H1 (cell line): ENCODE measurements around the gene KCTD19. TPM values are rescaled to one million over a fixed set of nuclear protein-coding genes. Genes with fewer than 3 reads are reported as not detected.
A peak's percentile ranks its signal among the peaks of the same experiment; 100 is the strongest.

Experiments
- CTCF ChIA-PET: fragments of 300-600 bp; sonication (Branson Sonifier 250); formaldehyde crosslinking; loops from one replicate; lab custom pipeline; 2021; ENCODE audit not compliant: partially characterized antibody; lab: Charles Lee
- POLR2A ChIA-PET: fragments of 300-600 bp; sonication (Branson Sonifier 250); formaldehyde crosslinking; loops from one replicate; lab custom pipeline; 2021; ENCODE audit warnings: inconsistent platforms; ENCODE audit not compliant: partially characterized antibody; lab: Charles Lee
- DNase-seq, 2 experiments: peaks; one replicate each; pipeline versions ENCODE4 v3.0.0 to v3.0.0-alpha.2; 2010 to 2022; ENCODE audit warnings: low spot score in 2 of 2, low read depth in 1 of 2, mixed read lengths in 1 of 2
- FAIRE-seq: peaks from 2 replicates; lab custom pipeline; 2011; peaks lifted over from hg19 to GRCh38; lab: Jason Lieb, UNC
- H2AFZ ChIP-seq: 2 replicates; pipeline ENCODE4 v1.8.1; 2012; ENCODE audit warnings: low read length, inconsistent platforms
- H2AK5ac ChIP-seq: 2 replicates; pipeline ENCODE4 v1.6.1; 2013; ENCODE audit warnings: low read depth, low read length
- H2BK120ac ChIP-seq: replicated peaks from 2 replicates; pipeline ENCODE3; 2013; ENCODE audit warnings: low read depth, low read length, inconsistent platforms
- H2BK12ac ChIP-seq: 2 replicates; pipeline ENCODE4 v1.6.1; 2013; ENCODE audit warnings: low read depth, low read length
- H2BK15ac ChIP-seq: 2 replicates; pipeline ENCODE4 v1.6.1; 2013; ENCODE audit warnings: low read length
- H2BK20ac ChIP-seq: 2 replicates; pipeline ENCODE4 v1.6.1; 2013; ENCODE audit warnings: low read length
- H2BK5ac ChIP-seq: 2 replicates; pipeline ENCODE4 v1.6.1; 2013; ENCODE audit warnings: low read depth, low read length
- H3K14ac ChIP-seq: 2 replicates; pipeline ENCODE4 v1.6.1; 2013; ENCODE audit warnings: inconsistent platforms; ENCODE audit not compliant: insufficient read length
- H3K18ac ChIP-seq: 2 replicates; pipeline ENCODE4 v1.6.1; 2013; ENCODE audit warnings: low read length; ENCODE audit errors: extremely low read depth
- H3K23ac ChIP-seq: 2 replicates; pipeline ENCODE4 v1.6.1; 2013; ENCODE audit warnings: inconsistent platforms; ENCODE audit not compliant: insufficient read length
- H3K23me2 ChIP-seq: 2 replicates; pipeline ENCODE4 v1.6.1; 2013; ENCODE audit warnings: low read depth, low read length
- H3K27ac ChIP-seq: 2 replicates; pipeline ENCODE4 v1.6.1; 2011; ENCODE audit warnings: low read depth, low read length, inconsistent platforms
- H3K27me3 ChIP-seq, 4 experiments: replicated peaks in 1 of 4; 1 replicate in 1 of 4; 2 replicates in 3 of 4; pipeline versions ENCODE4 v1.6.1 to v1.8.1; 2011 to 2013; ENCODE audit warnings: low read length in 3 of 4, mild to moderate bottlenecking in 3 of 4, inconsistent platforms in 2 of 4, mixed read lengths in 2 of 4, moderate library complexity in 1 of 4; ENCODE audit not compliant: control insufficient read depth in 3 of 4, insufficient read depth in 3 of 4; ENCODE audit errors: extremely low read depth in 1 of 4
- H3K36me3 ChIP-seq, 4 experiments: 2 replicates each; pipeline versions ENCODE4 v1.6.1 to v1.8.1; 2011 to 2013; ENCODE audit warnings: mild to moderate bottlenecking in 4 of 4, low read length in 3 of 4, moderate library complexity in 2 of 4, control low read depth in 1 of 4, inconsistent platforms in 1 of 4; ENCODE audit not compliant: insufficient read depth in 4 of 4, control insufficient read depth in 2 of 4
- H3K4ac ChIP-seq: replicated peaks from 2 replicates; pipeline ENCODE3; 2013; ENCODE audit warnings: low read length, low read depth, mixed read lengths, inconsistent platforms; ENCODE audit not compliant: insufficient read length
- H3K4me1 ChIP-seq, 4 experiments: replicated peaks in 1 of 4; 1 replicate in 1 of 4; 2 replicates in 3 of 4; pipeline versions ENCODE4 v1.6.1 to v1.8.1; 2011 to 2013; ENCODE audit warnings: low read length in 3 of 4, inconsistent platforms in 2 of 4, mixed read lengths in 1 of 4; ENCODE audit not compliant: insufficient read depth in 4 of 4, control insufficient read depth in 3 of 4
- H3K4me2 ChIP-seq, 2 experiments: 2 replicates each; pipeline versions ENCODE4 v1.6.1 to v1.8.1; 2011 to 2013; ENCODE audit warnings: low read depth in 2 of 2, low read length in 2 of 2, control low read depth in 1 of 2, inconsistent platforms in 1 of 2, mild to moderate bottlenecking in 1 of 2; ENCODE audit not compliant: insufficient read depth in 1 of 2
- H3K4me3 ChIP-seq, 4 experiments: fragments of 200-600, 300-600 bp in 1 of 4; sonication (generic), shearing (Covaris generic), sonication (Bioruptor Twin) in 1 of 4; 2 replicates each; pipeline versions ENCODE4 v1.5.1 to v1.8.1; 2011 to 2016; ENCODE audit warnings: low read length in 4 of 4, low read depth in 3 of 4, control low read depth in 2 of 4, inconsistent platforms in 2 of 4, mild to moderate bottlenecking in 2 of 4, mixed read lengths in 1 of 4, moderate library complexity in 1 of 4; ENCODE audit not compliant: insufficient read depth in 2 of 4; ENCODE audit errors: extremely low read depth in 1 of 4
- H3K56ac ChIP-seq: replicated peaks from 2 replicates; pipeline ENCODE3; 2013; ENCODE audit warnings: low read depth, mild to moderate bottlenecking, mixed read lengths, low read length, inconsistent platforms; ENCODE audit not compliant: insufficient read length
- H3K79me1 ChIP-seq: 2 replicates; pipeline ENCODE4 v1.6.1; 2013; ENCODE audit warnings: low read depth, low read length, control low read depth
- H3K79me2 ChIP-seq, 2 experiments: 2 replicates each; pipeline versions ENCODE4 v1.6.1 to v1.8.1; 2012 to 2013; ENCODE audit warnings: low read length in 2 of 2, mild to moderate bottlenecking in 2 of 2, inconsistent platforms in 1 of 2; ENCODE audit not compliant: insufficient read depth in 2 of 2, control insufficient read depth in 1 of 2
- H3K9ac ChIP-seq, 4 experiments: replicated peaks in 1 of 4; 1 replicate in 1 of 4; 2 replicates in 3 of 4; pipeline versions ENCODE4 v1.6.1 to v1.8.1; 2011 to 2013; ENCODE audit warnings: low read depth in 3 of 4, low read length in 3 of 4, control low read depth in 2 of 4, mild to moderate bottlenecking in 2 of 4, moderate library complexity in 2 of 4, inconsistent platforms in 1 of 4; ENCODE audit errors: extremely low read depth in 1 of 4
- H3K9me3 ChIP-seq, 2 experiments: 2 replicates each; pipeline versions ENCODE4 v1.6.1 to v1.8.1; 2012 to 2013; ENCODE audit warnings: mild to moderate bottlenecking in 2 of 2, moderate library complexity in 2 of 2, control low read depth in 1 of 2, inconsistent platforms in 1 of 2, low read depth in 1 of 2, low read length in 1 of 2, mixed read lengths in 1 of 2; ENCODE audit not compliant: insufficient read depth in 2 of 2
- H4K20me1 ChIP-seq, 2 experiments: replicated peaks in 1 of 2; 2 replicates each; pipeline versions ENCODE3 to v1.8.1; 2011 to 2013; ENCODE audit warnings: inconsistent platforms in 2 of 2, low read length in 2 of 2, mild to moderate bottlenecking in 1 of 2; ENCODE audit not compliant: insufficient read depth in 2 of 2, control insufficient read depth in 1 of 2
- H4K5ac ChIP-seq: 2 replicates; pipeline ENCODE4 v1.6.1; 2013; ENCODE audit warnings: low read length, low read depth, mixed read lengths, inconsistent platforms; ENCODE audit not compliant: insufficient read length
- H4K8ac ChIP-seq: 2 replicates; pipeline ENCODE4 v1.8.0; 2013; ENCODE audit warnings: mild to moderate bottlenecking, moderate library complexity, low read length, inconsistent platforms; ENCODE audit not compliant: insufficient read depth; ENCODE audit errors: extremely low read depth
- H4K91ac ChIP-seq: replicated peaks from 2 replicates; pipeline ENCODE3; 2013; ENCODE audit warnings: low read length, mixed read lengths, inconsistent platforms; ENCODE audit not compliant: insufficient read length
- CBX5 ChIP-seq: fragments of 300-800, 300-1000 bp; sonication (generic); IDR thresholded peaks from 2 replicates; pipeline ENCODE4 v1.7.1; 2016; ENCODE audit warnings: antibody characterized with exemption, low read length, low read depth
- SIN3A ChIP-seq, 2 experiments: IDR thresholded peaks in 1 of 2; conservative IDR thresholded peaks in 1 of 2; 2 replicates each; pipeline ENCODE4 v1.6.1; 2011 to 2012; ENCODE audit warnings: low read length in 2 of 2, improper control_type of control experiment in 1 of 2, low read depth in 1 of 2, mild to moderate bottlenecking in 1 of 2
- WGBS, 2 experiments: shearing (Covaris generic) in 1 of 2; methylation state at CpG; one replicate each; pipeline versions ENCODE4 v1.1.6 to v1.1.7; 2013 to 2015; ENCODE audit warnings: low lambda C conversion rate in 2 of 2, mixed read lengths in 2 of 2, inconsistent platforms in 1 of 2, low coverage in 1 of 2, missing lambda C conversion rate in 1 of 2; ENCODE audit not compliant: insufficient replicate concordance in 2 of 2, insufficient coverage in 1 of 2, insufficient read length in 1 of 2; ENCODE audit errors: extremely low coverage in 1 of 2, missing lambda C conversion rate in 1 of 2; 5-methylcytosine and 5-hydroxymethylcytosine counted together
- polyA plus RNA-seq, 7 experiments: library from polyadenylated mRNA; depleted of rRNA in 3 of 7; stranded (reverse) in 5 of 7; unstranded in 2 of 7; fragments of >200 nt in 5 of 7; fragments of 200-250 nt in 2 of 7; gene quantifications; 1 replicate in 5 of 7; 2 replicates in 1 of 7; 4 replicates in 1 of 7; pipeline versions ENCODE4 v1.2.1 to v1.2.3, GENCODE V29; 2011 to 2013; ENCODE audit warnings: missing spikeins in 2 of 7, mixed read lengths in 2 of 7
- total RNA-seq: library from RNA; stranded (reverse); fragmentation: NEBNext Ultra II Directional; extraction: Animal tissue kit (Norgen Biotek cat#: 25700); gene quantifications from 2 replicates; pipeline ENCODE4 v1.2.1, GENCODE V29; 2021

The KCTD19 gene
- total and polyA plus RNA-seq, 2 of the 8 experiments (the other 6 are each of a cell fraction or from before 2014, with no cell fraction given), result 0.06 to 0.24 TPM

DNA sequence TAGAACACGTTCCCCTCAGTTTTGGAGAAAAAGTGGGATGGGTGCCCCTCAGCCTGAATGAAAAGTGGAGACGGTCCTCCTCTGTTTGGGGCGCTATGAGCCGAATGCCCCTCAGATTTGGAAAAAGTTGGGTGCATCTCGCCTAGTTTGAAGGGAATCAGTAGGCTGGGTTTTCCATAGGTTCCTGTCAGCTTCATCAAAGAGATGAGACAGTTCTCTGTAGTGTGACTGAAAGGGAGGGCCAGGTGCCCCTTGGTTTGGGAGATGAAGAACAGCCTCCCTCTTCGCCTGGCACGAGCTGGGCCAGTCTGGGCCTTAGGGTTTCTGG lies 78.5 kb downstream of the KCTD19 start:
- Histone ChIP-seq H3K4me1 (peaks cover 9 to 30% (median 13%) of the 10 kb centered on the region in 4 experiments), H4K91ac (no peak overlapping the region), H2BK15ac (0 out of 2 replicates have a peak overlapping the region, but pooled peaks have one; percentile 0), H3K79me1 (peaks cover 6% of the 10 kb centered on the region; the same call in 1 of the 2 replicates), H2BK12ac (0 out of 2 replicates have a peak overlapping the region, but pooled peaks have one; percentile 52), H2BK5ac (no peak overlapping the region), H3K23me2 (peaks cover 12% of the 10 kb centered on the region; the same call in 1 of the 2 replicates), H2BK120ac (no peak overlapping the region), H2BK20ac (no peak overlapping the region), H4K5ac (no peak overlapping the region), H3K36me3 (peaks cover 0 to 2% (median 0%) of the 10 kb centered on the region in 4 experiments; a peak in 2 of 8 replicates), H3K23ac (no peak overlapping the region), H3K27ac (no peak overlapping the region), H2AFZ (no peak overlapping the region), H3K79me2 (peaks cover 0 to 19% of the 10 kb centered on the region in 2 experiments; a peak in 2 of 4 replicates), H3K27me3 (peaks cover 0 to 21% (median 13%) of the 10 kb centered on the region in 4 experiments; a peak in 5 of 7 replicates), H3K56ac (no peak overlapping the region), H3K18ac (no peak overlapping the region; the same call in 1 of the 2 replicates), H3K9ac (peak overlapping the region in 1 of 4 experiments; percentile 47; a peak in 2 of 7 replicates), H4K8ac (no peak overlapping the region; the same call in 1 of the 2 replicates), H3K4ac (no peak overlapping the region), H4K20me1 (peaks cover 0 to 3% of the 10 kb centered on the region in 2 experiments), H2AK5ac (no peak overlapping the region), H3K4me3 (peak overlapping the region; percentile 55 to 71 (median 66)), H3K4me2 (peak overlapping the region; percentile 92 to 95), H3K14ac (no peak overlapping the region), H3K9me3 (no peaks in the 10 kb centered on the region)
- ChIA-PET POLR2A (interaction anchor here (1.0 to 6.8 kb wide), 10 partner anchors 10 to 50 kb away, joined by 3 to 111 read pairs (median 8); partner anchors contain the start of genes ELMO3 and TMEM208), CTCF (interaction anchor here (0.8 to 4.4 kb wide), 12 partner anchors 12 to 198 kb away, joined by 3 to 33 read pairs (median 5); partner anchors contain the start of genes KCTD19 and LRRC36)
- no peak for FAIRE-seq
- WGBS, 2 experiments, result 12% methylated on average over 7 of the region's 7 CpGs; no CpG with 5 or more reads in 1 of the 2 experiments
- TF ChIP-seq SIN3A (conservative IDR thresholded peaks at IDR 0.05 in 1 of 2, IDR thresholded peaks at IDR 0.05 in 1 of 2; ENCODE audit: low read depth in 1 of 2, low read length in 2 of 2) (0 out of 4 replicates have a peak, but pooled peaks of 1 of the 2 experiments have one; percentile 41), CBX5 (no peak)
- peak in 1 of 2 experiments; percentile 58 for DNase-seq
